Neural crest cell (in vitro differentiated cells): ENCODE data around the gene CXCR5. TPM values are rescaled to one million over a fixed set of nuclear protein-coding genes. Genes with fewer than 3 reads are reported as not detected.

Experiments
- DNase-seq: peaks from one replicate; pipeline ENCODE4 v3.0.0; 2021; ENCODE audit warnings: low read depth, mixed read lengths, low spot score
- H3K27ac Mint-ChIP-seq: one replicate; pipeline ENCODE4 v1.8.0; 2021; ENCODE audit warnings: mild to moderate bottlenecking, mixed read lengths; ENCODE audit not compliant: unreplicated experiment
- H3K27me3 Mint-ChIP-seq: 2 replicates; pipeline ENCODE4 v1.8.0; 2021; ENCODE audit warnings: low read depth, mild to moderate bottlenecking, mixed read lengths
- H3K36me3 Mint-ChIP-seq: 2 replicates; pipeline ENCODE4 v1.8.0; 2021; ENCODE audit warnings: low read depth, mild to moderate bottlenecking, mixed read lengths
- H3K4me1 Mint-ChIP-seq: 2 replicates; pipeline ENCODE4 v1.8.0; 2021; ENCODE audit warnings: mixed read lengths
- H3K4me3 Mint-ChIP-seq: one replicate; pipeline ENCODE4 v1.8.0; 2021; ENCODE audit warnings: mild to moderate bottlenecking, mixed read lengths
- H3K9me3 Mint-ChIP-seq: 2 replicates; pipeline ENCODE4 v1.8.0; 2021; ENCODE audit warnings: mixed read lengths
- CTCF ChIP-seq: fragments of 200-600 bp; sonication (generic); conservative IDR thresholded peaks from 2 replicates; pipeline ENCODE4 v1.5.0; 2021; ENCODE audit warnings: antibody characterized with exemption, mild to moderate bottlenecking
- total RNA-seq: library from RNA; stranded (reverse); gene quantifications from 2 replicates; pipeline ENCODE4 v1.2.1, GENCODE V29; 2021

CXCR5 gene
- total RNA-seq, 1 donor from 2014 or later, result not detected

- no peak for TF ChIP-seq CTCF
- H3K9me3 Mint-ChIP-seq, result no peaks in the 10 kb centered on the region
- H3K27ac Mint-ChIP-seq, result peak overlapping the region; percentile 50
- no peaks in the 10 kb centered on the region for H3K27me3 Mint-ChIP-seq
- H3K4me1 Mint-ChIP-seq, result peaks cover 61% of the 10 kb centered on the region
- DNase-seq, result no peak
- H3K36me3 Mint-ChIP-seq, result no peaks in the 10 kb centered on the region
- peak overlapping the region; percentile 99 for H3K4me3 Mint-ChIP-seq
Measured at GRCh38 chr11:118924591-118925585, 41.2 kb downstream of the CXCR5 start.

- Mint-ChIP-seq H3K27me3 (peaks cover 13% of the 10 kb centered on the region), H3K9me3 (no peaks in the 10 kb centered on the region), H3K4me3 (peak overlapping the region; percentile 99), H3K27ac (no peak overlapping the region), H3K36me3 (no peaks in the 10 kb centered on the region), H3K4me1 (peaks cover 63% of the 10 kb centered on the region)
- TF ChIP-seq CTCF, result no peak
- DNase-seq, result no peak
Measured at GRCh38 chr11:118927554-118928100, 43.9 kb downstream of the CXCR5 start.

GRCh38 chr11:118928101-118928869 lies 44.6 kb downstream of the CXCR5 start:
- Mint-ChIP-seq H3K4me3 (peak overlapping the region; percentile 99), H3K4me1 (peaks cover 62% of the 10 kb centered on the region), H3K27me3 (peaks cover 13% of the 10 kb centered on the region), H3K36me3 (no peaks in the 10 kb centered on the region), H3K27ac (peak overlapping the region; percentile 89), H3K9me3 (no peaks in the 10 kb centered on the region)
- TF ChIP-seq CTCF, result peak; percentile 89
- DNase-seq, result peak; percentile 99

- peak overlapping the region; percentile 89 for H3K27ac Mint-ChIP-seq
- no peaks in the 10 kb centered on the region for H3K36me3 Mint-ChIP-seq
- peak; percentile 38 for TF ChIP-seq CTCF
- H3K9me3 Mint-ChIP-seq, result no peaks in the 10 kb centered on the region
- peaks cover 55% of the 10 kb centered on the region for H3K4me1 Mint-ChIP-seq
- H3K27me3 Mint-ChIP-seq, result peaks cover 13% of the 10 kb centered on the region
- no peak for DNase-seq
- peak overlapping the region; percentile 99 for H3K4me3 Mint-ChIP-seq
Measured at GRCh38 chr11:118928870-118929500, 45.3 kb downstream of the CXCR5 start.

- H3K9me3 Mint-ChIP-seq, result no peaks in the 10 kb centered on the region
- no peak overlapping the region for H3K27ac Mint-ChIP-seq
- H3K4me1 Mint-ChIP-seq, result peaks cover 49% of the 10 kb centered on the region
- DNase-seq, result peak; percentile 78
- TF ChIP-seq CTCF, result no peak
- H3K36me3 Mint-ChIP-seq, result no peaks in the 10 kb centered on the region
- peaks cover 13% of the 10 kb centered on the region for H3K27me3 Mint-ChIP-seq
- H3K4me3 Mint-ChIP-seq, result peak overlapping the region; percentile 99
Measured at GRCh38 chr11:118929501-118930093, 45.9 kb downstream of the CXCR5 start.
